ENCODE data around the gene ARGFX. TPM values are rescaled to one million over a fixed set of nuclear protein-coding genes. Genes with fewer than 3 reads are reported as not detected.

Gene ARGFX
- total RNA-seq, 1 experiment from 2014 or later: not detected

DNA sequence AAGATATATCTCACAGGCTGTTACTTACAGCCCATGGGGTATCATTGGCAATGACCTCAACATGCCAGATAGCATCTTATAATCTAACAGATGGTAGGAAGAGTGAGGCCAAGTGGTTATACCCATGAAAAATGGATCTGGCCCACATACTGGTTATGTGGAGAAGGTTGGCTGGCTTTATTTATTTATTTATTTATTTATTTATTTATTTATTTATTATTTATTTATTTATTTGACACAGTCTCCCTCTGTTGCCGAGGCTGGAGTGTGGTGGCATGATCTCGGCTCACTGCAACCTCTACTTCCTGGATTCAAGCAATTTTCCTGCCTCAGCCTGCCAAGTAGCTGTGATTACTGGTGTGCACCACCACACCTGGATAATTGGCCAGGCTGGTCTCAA is 37.0 kb downstream of the ARGFX start:
- no peaks in the 10 kb centered on the region for H3K4me1 Mint-ChIP-seq (ENCODE audit: insufficient read depth, unreplicated experiment)
- intact Hi-C loops (cut with micrococcal nuclease): no loop called here
- H3K4me3 Mint-ChIP-seq (ENCODE audit: unreplicated experiment): no peak overlapping the region
- H3K27me3 Mint-ChIP-seq (ENCODE audit: insufficient read depth, unreplicated experiment): no peaks in the 10 kb centered on the region
- H3K27ac Mint-ChIP-seq (ENCODE audit: low read depth, unreplicated experiment): no peak overlapping the region
- POLR2A ChIA-PET: no interaction called here
- no peaks in the 10 kb centered on the region for H3K36me3 Mint-ChIP-seq (ENCODE audit: insufficient read depth, unreplicated experiment)
- no TSS peak for BruUV-seq (replicated peaks)
- no peaks in the 10 kb centered on the region for H3K9me3 Mint-ChIP-seq (ENCODE audit: unreplicated experiment)
- CTCF ChIA-PET: interaction anchor here (0.5 kb wide), 2 partner anchors 20 to 43 kb away, joined by 3 read pairs; no protein-coding TSS in a partner anchor
- TF ChIP-seq, protein P1, sequence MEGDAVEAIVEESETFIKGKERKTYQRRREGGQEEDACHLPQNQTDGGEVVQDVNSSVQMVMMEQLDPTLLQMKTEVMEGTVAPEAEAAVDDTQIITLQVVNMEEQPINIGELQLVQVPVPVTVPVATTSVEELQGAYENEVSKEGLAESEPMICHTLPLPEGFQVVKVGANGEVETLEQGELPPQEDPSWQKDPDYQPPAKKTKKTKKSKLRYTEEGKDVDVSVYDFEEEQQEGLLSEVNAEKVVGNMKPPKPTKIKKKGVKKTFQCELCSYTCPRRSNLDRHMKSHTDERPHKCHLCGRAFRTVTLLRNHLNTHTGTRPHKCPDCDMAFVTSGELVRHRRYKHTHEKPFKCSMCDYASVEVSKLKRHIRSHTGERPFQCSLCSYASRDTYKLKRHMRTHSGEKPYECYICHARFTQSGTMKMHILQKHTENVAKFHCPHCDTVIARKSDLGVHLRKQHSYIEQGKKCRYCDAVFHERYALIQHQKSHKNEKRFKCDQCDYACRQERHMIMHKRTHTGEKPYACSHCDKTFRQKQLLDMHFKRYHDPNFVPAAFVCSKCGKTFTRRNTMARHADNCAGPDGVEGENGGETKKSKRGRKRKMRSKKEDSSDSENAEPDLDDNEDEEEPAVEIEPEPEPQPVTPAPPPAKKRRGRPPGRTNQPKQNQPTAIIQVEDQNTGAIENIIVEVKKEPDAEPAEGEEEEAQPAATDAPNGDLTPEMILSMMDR (IDR thresholded peaks at IDR 0.05; ENCODE audit: unreplicated experiment): no peak
- no peak for DNase-seq (ENCODE audit: unreplicated experiment)

DNA sequence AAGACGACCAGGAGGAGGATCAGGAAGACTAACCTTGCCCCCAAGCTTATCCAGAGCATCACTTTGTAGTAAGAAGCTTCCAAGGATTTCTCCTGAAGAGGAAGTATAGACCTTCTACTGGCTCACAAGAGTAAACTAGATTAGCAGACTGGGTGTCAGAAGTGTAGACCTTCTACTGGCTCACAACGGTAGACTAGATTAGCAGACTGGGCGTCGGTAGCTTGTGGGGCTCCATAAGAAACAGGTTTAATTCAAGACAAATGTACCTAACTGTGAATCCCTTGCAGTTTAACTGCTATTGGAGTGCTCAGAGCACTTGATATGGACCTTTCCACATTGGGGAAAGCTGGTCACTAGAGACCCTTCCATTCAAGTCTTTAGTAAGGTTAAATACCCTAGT is 38.4 kb downstream of the ARGFX start:
- CTCF ChIA-PET: interaction anchor here (0.6 to 1.5 kb wide), 2 partner anchors 16 to 25 kb away, joined by 3 read pairs; no protein-coding TSS in a partner anchor
- H3K4me1 Mint-ChIP-seq (ENCODE audit: insufficient read depth, unreplicated experiment): no peaks in the 10 kb centered on the region
- POLR2A ChIA-PET: no interaction called here
- no peak for DNase-seq (ENCODE audit: unreplicated experiment)
- H3K27ac Mint-ChIP-seq (ENCODE audit: low read depth, unreplicated experiment): no peak overlapping the region
- no peak overlapping the region for H3K4me3 Mint-ChIP-seq (ENCODE audit: unreplicated experiment)
- no peaks in the 10 kb centered on the region for H3K27me3 Mint-ChIP-seq (ENCODE audit: insufficient read depth, unreplicated experiment)
- no peaks in the 10 kb centered on the region for H3K9me3 Mint-ChIP-seq (ENCODE audit: unreplicated experiment)
- BruUV-seq (replicated peaks): no TSS peak
- TF ChIP-seq, protein P1 (IDR thresholded peaks at IDR 0.05; ENCODE audit: unreplicated experiment): no peak
- intact Hi-C loops (cut with micrococcal nuclease): no loop called here
- no peaks in the 10 kb centered on the region for H3K36me3 Mint-ChIP-seq (ENCODE audit: insufficient read depth, unreplicated experiment)

Other genes with a start within 250 kb of the ARGFX start
- gene POLQ, start 22.0 kb upstream of the ARGFX start, total RNA-seq (2022): 4.1 and 5.8 TPM in 2 replicates
- gene FBXO40, start 25.4 kb downstream of the ARGFX start, total RNA-seq (2022): not detected in 2 replicates
- 1.6 and 2.5 TPM in 2 replicates for gene HCLS1, start 93.0 kb downstream of the ARGFX start, total RNA-seq (2022)
- gene GOLGB1, start 181.8 kb downstream of the ARGFX start, total RNA-seq (2022): 62.4 and 66.9 TPM in 2 replicates